ENCODE data around the gene CDX2. TPM values are rescaled to one million over a fixed set of nuclear protein-coding genes. Genes with fewer than 3 reads are reported as not detected.
"Not testable (repeated sequence)": the region's sequence is repeated elsewhere in the genome, so short reads cannot be mapped to it uniquely, and the experiment has no call there.

The CDX2 gene
- total RNA-seq, 1 experiment from 2014 or later = not detected

GRCh38 chr13:27964741-27965323 lies 4.3 kb downstream of the CDX2 start:
- DNase-seq (ENCODE audit: low read depth) = no peak

DNA sequence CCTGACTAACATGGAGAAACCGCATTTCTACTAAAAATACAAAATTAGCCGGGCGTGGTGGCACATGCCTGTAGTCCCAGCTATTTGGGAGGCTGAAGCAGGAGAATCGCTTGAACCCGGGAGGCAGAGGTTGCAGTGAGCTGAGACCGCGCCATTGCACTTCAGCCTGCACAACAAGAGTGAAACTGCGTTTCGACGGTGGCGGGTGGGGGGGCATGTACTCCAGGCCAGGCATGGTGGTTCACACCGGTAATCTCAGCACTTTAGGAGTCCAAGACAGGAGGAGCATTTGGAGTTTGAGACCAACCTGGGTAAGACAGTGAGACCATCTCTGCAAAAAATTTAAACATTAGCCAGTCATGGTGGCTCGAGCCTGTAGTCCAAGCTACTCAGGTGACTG lies 4.9 kb downstream of the CDX2 start:
- not testable (repeated sequence) for DNase-seq (ENCODE audit: low read depth)

DNA sequence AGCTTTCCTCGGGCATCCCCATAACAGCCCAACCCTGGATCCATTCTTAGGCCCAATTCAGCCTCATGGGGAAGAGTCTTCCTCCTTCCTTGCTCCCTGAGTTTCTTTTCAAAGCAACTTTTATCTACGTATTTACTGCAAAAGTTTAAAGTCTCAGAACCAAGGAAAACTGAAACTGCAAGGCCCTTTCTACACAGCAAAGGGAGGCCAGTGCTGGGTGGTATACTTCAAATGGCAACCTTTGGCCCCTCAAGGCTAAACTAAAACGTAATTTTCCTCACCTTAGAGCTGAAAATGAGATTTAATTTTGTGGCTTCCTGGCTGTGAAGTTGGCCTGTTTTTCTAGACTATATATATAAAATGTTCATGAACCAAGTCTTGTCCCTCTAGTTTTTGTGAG lies 5.6 kb downstream of the CDX2 start:
- DNase-seq (ENCODE audit: low read depth) = no peak

DNA sequence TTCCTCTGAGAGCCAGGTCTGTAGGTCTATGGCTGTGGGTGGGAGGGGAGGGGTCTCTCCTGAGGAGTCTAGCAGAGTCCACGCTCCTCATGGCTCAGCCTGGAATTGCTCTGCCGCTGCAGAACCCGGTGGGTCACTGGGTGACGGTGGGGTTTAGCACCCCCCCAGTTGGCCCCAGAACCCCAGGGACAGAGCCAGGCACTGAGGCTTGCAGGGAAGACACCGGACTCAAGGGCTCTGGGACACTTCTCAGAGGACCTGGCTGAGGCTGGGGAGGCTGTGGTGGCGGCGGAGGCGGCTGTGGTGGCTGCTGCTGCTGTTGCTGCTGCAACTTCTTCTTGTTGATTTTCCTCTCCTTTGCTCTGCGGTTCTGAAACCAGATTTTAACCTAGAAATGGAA lies 6.1 kb downstream of the CDX2 start:
- DNase-seq (ENCODE audit: low read depth) = no peak

- DNase-seq (ENCODE audit: low read depth) = no peak
Observed at GRCh38 chr13:27962128-27962841, 6.8 kb downstream of the CDX2 start.

DNA sequence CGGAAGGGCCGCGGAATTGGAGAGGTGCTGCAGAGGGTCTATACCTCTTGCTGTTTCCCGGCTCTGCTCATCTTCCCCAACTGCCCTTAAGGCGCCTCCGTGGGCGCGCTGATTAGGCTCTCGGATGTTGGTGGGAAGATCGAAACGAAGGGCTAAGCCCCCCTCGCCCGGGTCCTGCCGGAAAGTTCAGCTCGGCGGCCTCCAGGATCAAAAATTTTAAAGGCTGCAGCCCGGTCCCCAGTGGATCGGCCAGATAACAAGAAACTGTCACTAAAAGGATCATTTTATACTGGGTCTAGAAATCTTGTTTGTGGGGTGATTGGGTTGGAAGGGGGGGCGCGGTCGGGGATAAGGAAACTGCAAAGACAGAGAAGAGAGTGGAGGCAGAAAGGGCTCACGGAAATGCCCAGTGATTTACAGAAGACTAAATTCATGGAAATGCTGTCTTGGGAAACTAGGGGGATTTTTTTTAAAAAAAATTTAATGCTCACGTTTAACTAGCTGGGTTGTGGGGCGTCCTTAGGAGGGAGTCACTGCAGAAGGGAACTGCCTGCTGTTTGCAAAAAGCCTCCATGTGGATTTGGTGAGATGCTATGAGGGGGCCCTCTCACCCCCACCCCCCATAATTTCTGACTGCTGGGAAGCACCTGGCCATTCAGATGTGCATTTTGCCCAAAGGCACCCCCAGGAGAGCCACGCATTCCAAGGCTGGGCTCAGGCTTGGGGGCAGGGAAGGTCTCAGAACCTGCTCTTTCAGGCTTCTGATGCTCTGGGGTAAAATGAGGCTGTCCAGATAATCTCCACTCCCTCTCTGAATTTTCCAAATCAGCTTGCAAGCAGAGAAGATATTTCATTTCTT lies 7.7 kb downstream of the CDX2 start:
- DNase-seq (ENCODE audit: low read depth) = no peak

DNA sequence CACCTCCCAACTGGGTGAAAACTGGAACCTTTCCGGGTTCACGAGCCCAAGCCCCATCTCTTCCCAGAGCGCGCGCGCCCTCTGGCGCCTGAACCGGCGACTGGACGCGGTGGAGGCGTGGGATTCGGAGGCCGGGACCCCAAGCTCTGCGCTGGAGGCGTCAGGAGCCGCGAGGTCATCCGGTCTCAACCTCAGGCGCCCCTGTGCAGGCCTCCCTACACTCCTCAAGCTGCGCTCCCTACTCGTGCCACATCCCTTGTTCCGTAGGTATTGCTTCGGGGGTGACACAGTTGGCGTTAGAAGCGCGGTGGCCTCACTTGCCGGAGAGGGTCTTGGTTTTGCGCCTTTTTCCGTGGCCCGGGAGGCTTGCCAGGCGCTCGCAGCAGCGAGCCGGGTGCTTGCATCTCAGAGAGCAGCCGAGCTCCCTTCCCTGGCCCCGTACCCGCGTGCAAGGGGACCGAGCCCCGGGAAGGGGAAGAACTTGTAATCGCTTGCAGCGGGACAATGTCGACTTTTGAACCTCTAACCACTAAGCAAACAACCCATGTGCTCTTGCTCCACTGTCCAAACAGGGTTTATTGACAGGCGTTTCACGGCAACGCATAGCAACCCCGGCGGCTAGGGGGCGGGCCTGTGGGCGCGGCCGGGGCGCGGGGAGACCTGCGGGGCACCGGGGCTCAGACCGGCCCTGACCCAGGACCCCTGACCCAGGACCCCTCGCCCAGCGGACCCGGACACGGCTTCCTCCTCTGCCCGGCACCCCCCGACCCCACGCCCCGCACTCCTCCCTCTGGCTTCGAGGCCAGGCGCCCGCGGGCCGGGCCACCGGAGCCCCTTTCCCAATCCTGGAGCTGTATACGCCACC lies 8.5 kb downstream of the CDX2 start:
- DNase-seq (ENCODE audit: low read depth) = peak; percentile 18

DNA sequence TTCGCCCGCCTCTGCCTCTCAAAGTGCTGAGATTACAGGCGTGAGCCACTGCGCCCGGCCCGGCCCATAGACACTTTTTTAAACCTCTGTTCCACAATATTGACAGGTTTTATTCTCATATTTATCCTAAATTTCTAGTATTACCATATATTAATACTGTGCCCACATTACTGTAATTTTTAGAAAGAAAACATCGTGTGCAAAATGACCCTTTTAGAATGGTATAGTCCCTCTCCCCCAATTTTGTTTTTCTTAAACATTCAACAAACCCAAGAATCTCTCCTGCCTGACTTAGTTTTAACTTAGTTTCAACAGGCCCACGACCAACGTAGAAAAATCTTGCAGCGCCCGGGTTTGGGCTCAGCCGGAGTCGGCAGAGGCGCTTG lies 9.1 kb downstream of the CDX2 start:
- DNase-seq (ENCODE audit: low read depth) = no peak

GRCh38 chr13:27956576-27957300 lies 12.4 kb downstream of the CDX2 start:
- DNase-seq (ENCODE audit: low read depth) = no peak

DNA sequence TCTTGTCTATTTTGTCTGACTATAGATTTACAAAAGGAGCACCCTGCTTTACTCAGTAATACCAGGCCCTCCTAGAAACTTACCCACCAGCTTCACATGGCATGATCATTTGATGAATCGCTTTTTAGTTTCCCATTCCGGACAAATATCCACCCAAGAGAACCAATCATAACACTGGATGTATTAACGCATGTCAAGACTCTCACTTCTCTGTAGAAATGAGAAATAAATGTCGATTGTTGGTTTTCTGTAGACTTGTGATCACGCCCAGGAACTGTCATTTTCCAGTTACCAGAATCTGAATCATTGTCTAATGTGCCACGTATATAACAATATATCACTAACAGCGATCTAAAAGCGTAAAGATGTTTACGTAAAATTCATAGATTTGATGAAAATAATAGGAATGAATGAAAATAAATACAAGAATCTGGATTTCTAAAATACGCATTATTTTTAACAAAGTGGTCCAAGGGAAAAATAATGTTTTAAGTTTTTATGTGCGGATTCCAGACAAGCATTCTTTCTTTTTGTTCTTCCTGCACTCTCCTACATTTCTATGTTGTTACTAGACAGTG lies 14.0 kb downstream of the CDX2 start:
- DNase-seq (ENCODE audit: low read depth) = no peak

- DNase-seq (ENCODE audit: low read depth) = peak; percentile 31
Observed at GRCh38 chr13:27954406-27954851, 14.7 kb downstream of the CDX2 start.

DNA sequence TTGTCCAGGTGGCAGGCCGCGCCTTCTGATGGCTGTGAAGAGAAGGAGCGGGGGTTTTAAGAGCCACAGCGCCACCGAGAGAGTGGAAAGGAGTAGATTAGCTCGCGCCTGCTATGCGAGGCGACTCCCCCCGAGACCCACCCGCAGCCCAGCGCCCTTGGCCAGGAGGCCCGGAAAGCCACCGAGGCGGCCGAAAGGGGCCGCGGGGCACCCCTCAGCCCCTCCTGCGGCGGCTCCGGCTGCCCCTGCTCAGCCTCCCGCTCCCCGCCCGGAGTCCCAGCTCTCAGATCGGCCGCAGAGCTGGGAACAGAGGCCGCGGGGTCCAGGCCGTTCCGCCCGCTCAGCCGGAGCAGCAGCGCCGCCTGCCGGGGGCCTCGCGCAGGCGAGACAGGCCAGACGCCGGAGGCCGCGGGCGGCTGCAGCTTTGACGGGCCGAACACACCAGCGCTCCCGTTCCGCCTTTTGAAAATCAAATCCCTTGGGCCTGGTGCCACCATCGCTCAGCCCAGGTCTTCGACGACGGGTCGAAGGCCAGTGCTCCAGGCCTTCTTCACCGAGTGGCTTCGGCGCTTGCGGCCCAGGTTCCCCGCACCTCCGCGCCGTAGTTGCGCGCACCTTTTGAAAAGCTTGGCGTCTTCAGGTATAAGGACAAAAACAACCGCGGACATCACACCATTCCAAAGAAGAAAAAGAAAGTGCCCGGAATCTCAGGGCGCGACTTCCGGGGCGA lies 15.3 kb downstream of the CDX2 start:
- DNase-seq (ENCODE audit: low read depth) = peak; percentile 60

DNA sequence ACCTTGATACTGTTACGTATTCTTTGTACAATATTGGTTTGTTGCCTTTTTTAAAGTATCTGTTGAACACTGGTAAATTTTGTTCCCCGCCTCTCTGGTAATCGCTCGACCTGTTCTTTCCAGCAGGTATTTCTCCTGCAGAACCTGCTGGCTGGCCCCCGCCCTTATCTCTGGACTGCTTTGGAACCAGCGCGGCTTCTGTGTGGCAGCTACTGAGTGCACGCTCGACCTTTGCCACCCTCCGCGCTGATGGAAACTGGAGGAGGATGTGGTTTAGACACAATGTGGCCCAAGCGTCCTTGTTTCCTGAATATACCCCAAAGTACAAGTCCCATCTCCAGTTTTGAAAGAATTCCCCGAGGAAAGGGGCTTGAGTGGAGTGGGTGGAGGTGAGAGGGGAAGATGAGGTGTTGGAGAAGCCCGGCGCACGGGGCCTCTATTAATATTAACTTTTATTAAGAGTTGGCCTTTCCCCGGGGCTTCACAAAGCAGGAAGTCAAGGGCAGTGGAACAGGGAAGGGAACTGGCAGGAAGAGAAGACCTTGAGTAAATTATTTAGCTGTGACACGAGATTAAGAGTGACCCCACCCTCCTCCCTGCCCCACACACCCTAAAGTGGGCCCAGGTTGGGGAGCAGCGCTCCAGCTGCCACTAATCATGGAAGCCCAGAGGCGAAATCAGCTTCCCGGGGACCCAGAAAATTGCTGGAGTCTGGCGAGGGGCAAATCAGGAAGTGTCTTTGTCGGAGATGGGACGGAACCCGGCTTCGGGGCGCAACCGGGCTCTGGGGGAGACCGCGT lies 16.0 kb downstream of the CDX2 start:
- no peak for DNase-seq (ENCODE audit: low read depth)

GRCh38 chr13:27942972-27943371 lies 26.1 kb downstream of the CDX2 start:
- DNase-seq (ENCODE audit: low read depth) = no peak

GRCh38 chr13:27933580-27934328 lies 35.4 kb downstream of the CDX2 start:
- DNase-seq (ENCODE audit: low read depth) = no peak

GRCh38 chr13:27933118-27933517 lies 36.0 kb downstream of the CDX2 start:
- DNase-seq (ENCODE audit: low read depth) = no peak

DNA sequence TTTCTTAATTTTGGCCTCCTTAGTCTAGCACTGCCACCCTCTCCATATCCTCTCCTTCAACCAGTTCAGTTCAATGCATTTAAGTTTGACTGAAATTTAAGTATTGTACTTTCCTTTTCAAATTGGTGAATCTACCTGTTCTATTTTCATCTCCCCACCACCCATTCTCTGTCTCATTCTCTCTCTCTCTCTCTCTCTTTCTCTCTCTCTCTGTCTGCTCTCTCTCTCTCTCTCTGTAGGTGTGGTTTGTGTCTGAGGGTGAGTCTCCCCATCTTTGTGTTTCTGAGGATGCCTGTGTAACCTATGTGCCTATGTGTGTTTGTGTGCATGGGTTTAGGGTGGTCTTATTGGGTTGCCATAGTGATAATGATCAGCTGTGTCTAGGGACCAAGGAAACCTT lies 39.2 kb downstream of the CDX2 start:
- DNase-seq (ENCODE audit: low read depth) = no peak
